Keratinocyte (primary cell): Measurements from ENCODE around the gene REEP3.

Experiments
- CTCF ChIP-seq, 3 experiments: IDR thresholded peaks in 1 of 3; conservative IDR thresholded peaks in 1 of 3; optimal IDR thresholded peaks in 1 of 3; 2 replicates in 2 of 3; 3 replicates in 1 of 3; pipeline versions ENCODE3 to v1.5.1; 2011; ENCODE audit warnings: low read length in 3 of 3, mild to moderate bottlenecking in 3 of 3, moderate library complexity in 2 of 3, control low read depth in 1 of 3, inconsistent platforms in 1 of 3; ENCODE audit not compliant: insufficient read depth in 2 of 3; ENCODE audit errors: extremely low read depth in 1 of 3
- EZH2 ChIP-seq: IDR thresholded peaks from one replicate; pipeline ENCODE4 v1.6.1; 2012; ENCODE audit warnings: inconsistent platforms, mild to moderate bottlenecking, low read length, moderate library complexity

DNA sequence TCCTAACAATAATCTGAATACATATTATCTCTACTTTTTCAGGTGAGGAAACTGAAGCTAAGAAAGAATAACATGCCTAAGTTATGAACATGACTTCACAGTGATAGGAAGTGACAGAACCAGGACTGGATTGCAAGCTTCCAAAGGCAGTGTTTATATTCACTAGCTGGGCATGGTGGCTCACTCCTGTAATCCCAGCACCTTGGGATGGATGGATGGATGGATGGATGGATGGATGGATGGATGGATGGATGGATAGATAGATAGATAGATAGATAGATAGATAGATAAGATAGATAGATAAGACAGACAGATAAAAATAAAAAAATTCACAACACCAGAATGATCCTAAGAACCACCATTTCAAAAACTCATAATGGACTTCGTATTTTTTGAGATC lies 37.2 kb upstream of the REEP3 start:
- TF ChIP-seq CTCF (optimal IDR thresholded peaks at IDR 0.05 in 1 of 3, IDR thresholded peaks at IDR 0.05 in 1 of 3, conservative IDR thresholded peaks at IDR 0.05 in 1 of 3; ENCODE audit: extremely low read depth in 1 of 3, insufficient read depth in 2 of 3, low read length in 3 of 3) (no peak), EZH2 (no peak)
